Posterior vena cava (tissue), 2 donors: ENCODE results near the gene IER3IP1. TPM values are rescaled to one million over a fixed set of nuclear protein-coding genes. Genes with fewer than 3 reads are reported as not detected.
"Not testable (repeated sequence)": the region's sequence is repeated elsewhere in the genome, so short reads cannot be mapped to it uniquely, and the experiment has no call there.

ENCODE experiments used
- DNase-seq: peaks from one replicate; pipeline ENCODE4 v3.0.0-alpha.2; 2020; ENCODE audit warnings: low spot score
- intact Hi-C, 2 donors: fragments of 100-400 bp; cut with DNase I; formaldehyde crosslinking; loops; one replicate each; pipeline versions ENCODE4 v1.14.1 to v1.14.2; 2022 to 2023
- total RNA-seq, 2 donors: library from RNA; stranded (reverse); fragmentation: NEBNext Ultra II Directional; extraction: Animal tissue kit (Norgen Biotek cat#: 25700); gene quantifications; one replicate each; pipeline ENCODE4 v1.2.1, GENCODE V29; 2021
- donor health status: DM: yes; HTN: yes; CAD: no.
- donor health status: DM: yes; HTN: yes; CAD: no.

IER3IP1 gene
- total RNA-seq, 2 donors from 2014 or later: 11.1 to 13.7 TPM

DNA sequence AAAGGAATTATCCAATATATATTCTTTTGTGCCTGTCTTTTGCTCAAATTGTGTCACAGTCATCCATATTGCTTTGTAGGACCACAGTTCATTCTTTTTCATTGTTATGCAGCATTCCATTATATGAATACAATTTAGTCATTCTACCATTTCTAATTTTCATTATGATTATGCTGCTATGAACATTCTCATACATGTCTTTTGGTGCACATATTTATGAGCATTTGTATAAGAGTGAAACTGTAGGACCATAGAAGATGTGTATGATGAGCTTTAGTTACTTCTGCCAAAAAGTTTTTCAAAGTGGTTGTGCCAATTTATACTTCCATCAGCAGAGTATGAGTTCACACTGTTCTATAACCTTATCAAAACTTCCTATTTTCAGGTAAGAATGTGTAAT is 7.7 kb downstream of the IER3IP1 start:
- intact Hi-C loops: no loop called here

DNA sequence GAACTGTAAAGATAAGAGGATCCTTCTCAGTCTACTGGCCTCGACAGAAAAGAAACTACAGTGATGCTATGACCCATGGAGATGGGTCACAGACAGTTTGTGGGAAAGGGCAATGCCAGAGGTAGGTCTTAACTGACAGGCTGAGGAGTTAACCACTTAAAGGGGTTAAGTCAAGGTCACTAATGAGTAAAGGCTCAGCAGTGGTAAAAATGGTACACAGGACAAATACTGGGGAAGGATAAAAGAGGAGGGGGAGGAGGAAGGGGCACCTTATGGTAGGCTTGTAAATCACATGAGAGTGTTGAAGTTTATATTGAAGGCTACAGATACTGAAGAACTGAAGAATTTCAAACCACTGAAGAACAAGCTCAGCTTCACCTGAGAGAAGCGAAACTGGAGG is 9.9 kb downstream of the IER3IP1 start:
- intact Hi-C loops: no loop called here
- no peak for DNase-seq

More for the DNA sequence above, 7.7 kb downstream of the IER3IP1 start:
- DNase-seq: no peak

DNA sequence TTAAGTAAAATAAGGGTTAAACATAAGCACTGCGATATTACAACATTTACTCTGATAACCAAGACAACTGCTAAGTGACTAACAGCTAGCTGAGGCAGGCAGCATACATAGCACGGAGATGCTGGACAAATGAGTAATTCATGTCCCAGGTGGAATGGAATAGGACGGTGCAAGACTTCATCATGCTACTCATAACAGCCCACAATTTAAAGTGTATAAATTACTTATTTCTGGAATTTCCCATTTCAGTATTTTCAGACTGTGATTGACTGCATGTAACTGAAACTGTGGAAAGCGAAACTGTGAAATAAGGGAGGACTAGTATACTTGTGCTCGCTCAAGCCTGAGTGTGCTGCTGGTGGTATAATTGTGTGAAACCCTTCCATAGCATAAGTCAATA is 12.9 kb downstream of the IER3IP1 start:
- intact Hi-C loops: no loop called here
- DNase-seq: no peak

DNA sequence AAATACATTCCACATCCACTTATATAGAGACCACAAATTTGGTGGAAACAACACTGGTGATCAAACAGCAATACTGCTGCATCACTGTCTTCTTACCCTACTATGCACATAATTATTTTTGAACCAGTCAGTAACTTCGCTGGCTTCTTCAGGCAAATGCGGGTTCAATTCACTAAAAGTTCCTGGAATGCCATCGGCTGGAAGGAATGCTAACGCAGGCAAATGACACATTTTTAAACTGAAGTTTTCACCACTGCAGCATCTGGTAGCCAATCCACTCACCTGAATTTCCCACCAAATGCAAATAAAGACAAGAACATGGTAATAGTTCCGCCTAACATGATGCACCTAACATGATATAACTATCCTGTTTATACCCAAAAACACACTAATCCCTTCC is 15.9 kb downstream of the IER3IP1 start:
- intact Hi-C loops: no loop called here
- DNase-seq: no peak

DNA sequence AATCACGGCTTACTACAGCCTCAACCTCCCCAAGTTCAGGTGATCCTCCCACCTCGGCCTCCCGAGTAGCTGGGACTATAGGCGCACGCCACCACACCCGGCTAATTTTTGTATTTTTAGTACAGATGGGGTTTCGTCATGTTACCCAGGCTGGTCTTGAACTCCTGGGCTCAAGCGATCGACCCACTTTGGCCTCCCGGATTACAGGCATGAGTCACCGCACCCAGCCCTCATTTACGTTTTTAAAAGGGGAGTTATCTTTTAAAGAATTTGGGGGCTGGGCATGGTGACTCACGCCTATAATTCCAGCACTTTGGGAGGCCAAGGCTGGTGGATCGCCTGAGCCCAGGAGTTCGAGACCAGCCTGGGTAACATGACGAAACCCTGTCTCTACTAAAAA is 17.8 kb downstream of the IER3IP1 start:
- intact Hi-C loops, DNase-seq: not testable (repeated sequence)

DNA sequence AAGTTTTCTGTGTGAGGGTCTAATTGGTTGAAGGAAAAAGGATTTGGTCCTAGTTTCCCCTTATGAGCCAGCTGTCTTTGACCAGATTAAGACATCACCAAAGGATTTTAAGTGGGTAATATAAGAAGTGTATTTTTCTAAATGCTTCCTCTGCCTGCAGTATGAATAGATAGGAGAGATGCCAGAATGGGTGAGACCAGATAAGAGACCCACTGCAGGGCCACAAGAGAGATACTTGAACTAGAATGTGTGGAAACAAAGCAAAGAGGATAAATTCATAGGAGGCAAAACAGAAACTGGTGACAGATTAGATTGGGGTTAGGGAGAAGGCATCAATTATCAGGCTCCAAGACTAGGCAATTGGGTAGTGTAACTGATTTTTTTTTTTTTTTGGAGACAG is 24.7 kb downstream of the IER3IP1 start:
- intact Hi-C loops: no loop called here
- no peak for DNase-seq

DNA sequence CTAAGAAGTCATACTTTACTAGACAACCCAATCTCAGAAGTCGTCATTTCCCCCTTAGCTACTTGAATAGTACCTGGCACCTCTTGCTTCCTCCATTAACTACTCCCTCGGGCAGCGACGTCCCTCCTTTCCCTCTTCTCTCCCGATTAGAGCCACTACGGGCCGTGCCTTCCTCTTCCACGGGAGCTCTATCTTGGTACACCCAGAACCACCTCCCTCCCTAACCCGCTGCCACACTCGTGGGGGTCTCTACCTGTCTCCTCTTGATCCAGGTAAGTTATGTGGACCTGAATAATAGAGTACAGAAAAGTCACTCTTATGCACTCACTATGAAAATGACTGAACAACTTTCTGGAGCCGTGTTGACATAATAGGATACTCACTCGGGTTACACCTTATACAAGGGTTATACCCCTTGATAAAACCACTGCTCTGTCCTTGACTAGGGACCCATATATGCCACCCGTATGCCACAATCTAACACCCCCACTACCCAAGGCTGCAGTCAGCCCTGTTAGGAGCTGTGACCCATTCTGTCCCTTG is 25.3 kb downstream of the IER3IP1 start:
- intact Hi-C loops: no loop called here

DNA sequence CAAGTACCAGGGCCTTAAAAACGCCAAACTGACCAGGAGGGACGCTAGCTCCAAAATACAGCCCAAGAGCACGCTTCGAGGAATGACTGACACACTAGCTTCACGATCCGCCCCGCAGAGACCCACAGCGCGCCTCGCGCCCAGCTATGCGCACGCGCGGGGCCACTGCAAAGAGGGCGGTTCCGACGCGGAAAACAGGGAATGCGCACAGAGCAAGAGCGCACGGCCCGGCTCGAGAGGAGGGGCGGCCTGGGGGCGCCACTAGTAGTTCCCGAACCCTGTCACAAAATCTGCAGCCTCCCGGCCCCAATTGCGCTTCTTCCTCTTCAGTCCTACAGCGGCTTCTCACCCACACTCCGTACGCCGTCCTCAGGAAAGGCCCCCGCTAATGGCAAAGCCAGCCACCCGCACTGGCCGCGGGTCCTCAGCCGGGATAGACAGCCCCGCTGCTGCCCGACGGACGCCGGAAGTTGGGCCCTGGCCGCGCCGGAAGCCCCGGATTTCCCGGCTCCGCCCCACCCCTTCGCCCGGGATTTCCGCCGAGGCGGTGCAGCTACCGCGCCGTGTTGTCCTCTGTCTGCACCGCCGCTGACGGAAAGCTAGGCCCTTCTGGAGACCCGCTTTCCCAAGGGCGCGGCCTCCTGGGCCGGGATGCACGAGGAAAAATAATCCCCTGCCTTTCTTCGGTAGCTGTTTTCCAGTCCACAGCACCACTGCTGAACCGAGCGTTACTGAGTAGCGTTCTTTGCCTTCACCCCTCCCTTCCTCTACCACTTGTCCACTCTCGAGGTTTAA is 25.9 kb downstream of the IER3IP1 start, which contains the start of gene HDHD2:
Gene HDHD2, minus strand, starts transcription at position 472 of the 795 bp plus-strand sequence. CDS start 14,061 bp downstream, outside the sequence.
- intact Hi-C loops: no loop called here
- DNase-seq: peak; percentile 95

More for the DNA sequence above, 25.3 kb downstream of the IER3IP1 start:
- peak; percentile 76 for DNase-seq

DNA sequence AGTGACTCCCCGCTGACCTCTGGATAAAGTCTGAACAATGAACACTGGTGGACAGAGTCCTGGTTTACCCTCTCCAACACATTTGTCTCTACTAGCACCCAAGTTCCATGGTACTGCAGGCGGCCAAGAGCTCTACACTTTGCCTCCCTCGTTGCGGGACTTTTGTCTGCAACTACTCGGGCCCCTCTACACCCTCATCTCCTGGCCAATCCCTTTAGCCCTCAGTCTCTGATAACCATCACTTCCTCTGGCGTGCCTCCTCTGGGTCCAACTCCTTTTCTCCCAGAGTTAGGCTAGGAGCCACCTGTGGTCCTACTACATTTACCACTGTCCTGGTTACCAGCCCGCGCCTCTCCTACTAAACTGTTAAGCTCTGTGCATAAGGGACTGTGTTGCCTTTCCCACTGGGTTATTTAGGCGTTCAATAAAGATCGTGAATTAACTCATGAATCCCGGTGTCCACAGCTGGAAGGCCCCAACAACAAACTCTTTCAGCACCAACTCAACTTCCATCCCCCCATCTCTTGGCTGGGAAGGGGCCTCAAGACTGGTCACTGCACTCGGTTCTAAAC is 26.6 kb downstream of the IER3IP1 start:
- no peak for DNase-seq

DNA sequence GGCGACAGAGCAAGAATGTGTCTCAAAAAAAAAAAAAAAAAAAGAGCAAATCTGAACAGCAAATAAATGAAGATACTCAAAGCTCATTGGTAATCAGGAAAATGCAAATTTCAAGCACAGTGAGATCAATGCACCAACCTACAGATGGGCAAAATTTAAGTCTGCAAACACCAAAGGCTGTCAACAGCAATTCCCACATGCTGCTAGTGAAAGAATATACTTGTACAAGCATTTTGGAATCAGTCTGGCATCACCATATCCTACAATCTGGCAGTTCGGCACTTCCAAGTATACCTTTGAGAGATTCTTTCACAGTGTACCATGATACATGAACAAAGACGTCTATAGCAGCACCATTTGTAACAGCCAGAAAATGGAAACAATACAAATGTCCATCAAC is 30.0 kb downstream of the IER3IP1 start:
- intact Hi-C loops: no loop called here
- DNase-seq: no peak

More for the DNA sequence above, 26.6 kb downstream of the IER3IP1 start:
- intact Hi-C loops: no loop called here

DNA sequence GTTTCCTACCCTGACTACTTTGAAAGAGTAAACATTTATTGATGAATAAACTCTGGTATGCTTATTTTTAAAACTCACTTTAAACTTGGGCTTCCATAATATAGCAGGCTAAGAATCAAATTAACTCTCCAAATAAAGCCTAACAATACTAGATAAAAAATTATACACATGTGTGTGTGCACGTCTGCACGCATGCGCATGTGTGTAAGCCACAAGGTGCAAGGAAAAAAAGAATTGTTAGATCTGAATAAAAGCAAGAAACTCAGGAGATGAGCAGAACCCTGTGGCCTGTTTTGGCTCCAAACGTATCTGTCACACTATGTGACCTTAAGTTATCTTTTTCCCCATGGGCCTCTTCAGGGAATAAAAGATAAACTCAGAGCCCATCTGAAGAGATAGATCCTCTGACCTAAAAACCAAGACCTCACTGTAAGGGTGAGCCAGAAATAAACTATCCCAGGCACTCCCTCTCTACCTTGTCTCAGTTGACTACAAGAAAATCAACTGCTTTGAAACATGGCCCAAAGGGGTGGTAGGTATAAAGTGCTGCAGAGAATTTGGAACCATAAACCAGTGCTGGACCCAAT is 32.2 kb downstream of the IER3IP1 start:
- intact Hi-C loops: no loop called here
- DNase-seq: no peak

DNA sequence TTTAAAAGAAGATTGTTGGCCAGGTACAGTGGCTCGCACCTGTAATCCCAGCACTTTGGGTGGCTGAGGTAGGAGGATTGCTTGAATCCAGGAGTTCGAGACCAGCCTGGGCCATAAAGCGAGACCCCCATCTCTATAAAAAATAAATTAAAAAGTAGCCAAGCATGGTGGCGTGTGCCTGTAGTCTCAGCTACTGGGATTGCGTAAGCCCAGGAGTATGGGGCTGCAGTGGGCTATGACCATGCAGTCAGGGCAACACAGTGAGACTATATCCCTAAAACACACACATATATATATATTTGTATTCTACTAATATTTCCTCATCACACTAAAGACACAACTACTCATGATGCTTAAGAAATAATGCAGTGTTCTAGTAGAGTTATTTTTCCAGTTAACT is 33.0 kb downstream of the IER3IP1 start:
- DNase-seq: no peak
- intact Hi-C loops: no loop called here

DNA sequence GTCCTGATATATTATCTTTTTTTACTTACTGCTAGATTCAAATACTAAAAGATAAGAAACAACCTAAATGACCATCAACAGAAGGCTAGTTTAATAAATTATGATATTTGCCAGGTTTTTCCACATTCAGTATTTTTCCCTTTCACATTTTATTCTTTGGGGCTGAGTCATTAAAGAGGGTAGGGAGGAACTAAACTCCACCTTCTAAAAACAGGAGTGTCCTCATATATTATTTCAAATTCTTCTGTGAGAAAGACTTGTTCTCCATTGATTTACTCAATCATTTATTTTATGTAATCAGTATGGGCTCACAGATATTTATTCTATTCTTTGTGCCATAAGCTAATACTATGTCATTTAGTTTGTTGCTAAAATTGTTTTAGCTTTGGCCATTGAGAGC is 34.9 kb downstream of the IER3IP1 start:
- DNase-seq: no peak
- intact Hi-C loops: no loop called here

DNA sequence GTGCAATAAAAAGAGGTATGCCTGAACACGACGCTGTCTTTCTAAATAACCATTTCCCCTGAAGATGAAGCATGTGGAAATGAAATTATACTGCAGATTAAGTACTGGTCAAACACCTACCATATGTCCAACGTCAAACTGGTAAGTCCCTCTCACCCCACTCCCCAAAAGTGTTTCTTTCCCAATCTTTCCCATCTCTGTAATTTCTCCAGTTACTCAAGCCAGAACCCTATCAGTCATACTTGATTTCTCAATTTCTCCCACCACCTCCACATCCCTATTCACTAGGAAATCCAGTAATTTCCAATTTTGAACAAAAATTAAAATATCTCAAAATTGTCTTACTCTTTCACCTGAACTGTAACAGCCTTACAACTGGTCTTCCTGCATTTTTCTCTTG is 55.0 kb downstream of the IER3IP1 start:
- DNase-seq: no peak
- intact Hi-C loops: no loop called here

DNA sequence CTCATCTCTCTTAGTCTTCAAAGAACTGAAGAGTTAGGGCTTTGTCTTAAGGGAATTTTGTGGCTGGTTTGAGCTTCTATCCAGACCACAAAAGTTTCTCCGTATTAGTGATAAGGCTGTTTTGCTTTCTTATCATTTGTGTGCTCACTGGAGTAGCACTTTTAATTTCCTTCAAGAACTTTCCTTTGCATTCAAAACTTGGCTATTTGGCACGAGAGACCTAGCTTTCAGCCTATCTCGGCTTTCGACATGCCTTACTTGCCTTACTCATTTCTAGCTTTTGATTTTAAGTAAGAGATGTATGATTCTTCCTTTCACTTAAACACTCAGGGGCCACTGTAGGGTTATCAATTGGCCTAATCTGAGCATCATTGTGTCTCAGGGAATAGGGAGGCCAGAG is 55.7 kb downstream of the IER3IP1 start:
- DNase-seq: no peak
- intact Hi-C loops: no loop called here

DNA sequence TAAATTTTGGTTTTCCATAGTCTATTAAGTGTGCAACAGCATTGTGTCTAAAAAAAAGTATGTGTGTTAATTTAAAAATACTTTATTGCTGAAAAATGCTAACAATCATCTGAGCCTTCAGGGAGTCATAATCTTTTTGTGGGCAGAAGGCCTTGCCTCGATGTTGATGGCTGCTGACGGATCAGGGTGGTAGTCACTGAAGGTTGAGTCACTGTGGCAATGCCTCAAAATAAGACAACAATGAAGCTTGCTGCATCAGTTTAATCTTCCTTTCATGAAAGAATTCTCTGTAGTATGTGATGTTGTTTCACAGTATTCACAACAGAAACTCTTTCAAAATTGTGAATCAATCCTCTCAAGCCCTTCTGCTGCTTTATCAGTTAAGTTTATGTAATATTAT is 57.2 kb downstream of the IER3IP1 start:
- no peak for DNase-seq
- intact Hi-C loops: no loop called here

DNA sequence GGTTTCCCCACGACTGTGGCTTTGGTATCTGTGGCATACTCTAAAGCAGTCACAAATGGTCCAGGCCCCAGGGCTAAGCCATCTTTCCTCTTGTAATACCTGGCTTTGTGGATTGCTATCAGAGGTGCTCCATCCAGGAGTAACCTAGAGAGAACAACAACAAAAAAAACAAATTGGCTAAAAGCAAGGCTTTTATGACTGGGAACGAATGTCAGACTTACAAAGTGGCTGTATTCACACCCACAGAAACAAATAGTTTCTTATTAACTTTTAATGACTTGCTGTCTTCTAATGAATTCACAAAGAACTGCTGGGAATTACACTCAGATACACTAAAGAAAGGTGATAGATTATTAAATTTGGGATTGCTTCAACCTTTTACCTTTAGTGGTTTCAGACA is 61.0 kb downstream of the IER3IP1 start:
- DNase-seq: no peak
- intact Hi-C loops: no loop called here

DNA sequence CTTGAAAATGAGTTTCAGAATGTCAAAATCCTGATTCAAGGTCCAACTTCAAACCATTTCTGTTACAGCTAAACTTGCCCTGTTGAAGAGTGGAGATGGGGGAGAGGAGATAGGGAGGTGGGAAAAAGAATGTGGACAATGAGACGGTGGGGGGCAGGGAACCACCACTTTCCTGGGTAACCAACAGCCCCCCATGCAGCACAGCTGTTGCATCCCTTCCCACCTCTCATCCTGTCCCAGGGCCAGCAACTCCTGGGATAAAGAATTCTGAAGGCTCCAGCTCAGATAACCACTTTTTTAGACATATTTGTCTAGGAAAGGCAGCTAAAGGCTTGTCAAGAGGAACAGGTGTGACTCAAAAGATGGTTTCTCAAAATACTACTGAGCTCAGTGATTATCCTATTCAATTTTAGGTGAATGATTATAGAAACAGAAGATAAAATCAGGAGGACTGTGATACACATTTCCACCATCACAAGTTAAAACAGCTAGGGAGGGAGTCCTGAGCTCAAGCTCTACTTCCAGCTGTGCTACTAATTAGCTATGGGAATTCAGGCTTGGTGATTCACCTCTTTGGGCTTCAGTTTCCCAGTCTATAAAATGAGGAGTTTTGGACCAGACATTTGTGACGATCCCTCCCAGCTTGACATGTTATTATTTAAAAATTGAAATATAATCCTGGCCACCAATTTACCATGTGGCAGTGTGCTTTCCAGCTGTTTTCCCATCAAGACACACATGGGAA is 62.2 kb downstream of the IER3IP1 start:
- intact Hi-C loops: loop anchor here in 1 of 2 donors (5.0 kb wide), 1 partner anchor 247 kb away; no protein-coding TSS in a partner anchor

DNA sequence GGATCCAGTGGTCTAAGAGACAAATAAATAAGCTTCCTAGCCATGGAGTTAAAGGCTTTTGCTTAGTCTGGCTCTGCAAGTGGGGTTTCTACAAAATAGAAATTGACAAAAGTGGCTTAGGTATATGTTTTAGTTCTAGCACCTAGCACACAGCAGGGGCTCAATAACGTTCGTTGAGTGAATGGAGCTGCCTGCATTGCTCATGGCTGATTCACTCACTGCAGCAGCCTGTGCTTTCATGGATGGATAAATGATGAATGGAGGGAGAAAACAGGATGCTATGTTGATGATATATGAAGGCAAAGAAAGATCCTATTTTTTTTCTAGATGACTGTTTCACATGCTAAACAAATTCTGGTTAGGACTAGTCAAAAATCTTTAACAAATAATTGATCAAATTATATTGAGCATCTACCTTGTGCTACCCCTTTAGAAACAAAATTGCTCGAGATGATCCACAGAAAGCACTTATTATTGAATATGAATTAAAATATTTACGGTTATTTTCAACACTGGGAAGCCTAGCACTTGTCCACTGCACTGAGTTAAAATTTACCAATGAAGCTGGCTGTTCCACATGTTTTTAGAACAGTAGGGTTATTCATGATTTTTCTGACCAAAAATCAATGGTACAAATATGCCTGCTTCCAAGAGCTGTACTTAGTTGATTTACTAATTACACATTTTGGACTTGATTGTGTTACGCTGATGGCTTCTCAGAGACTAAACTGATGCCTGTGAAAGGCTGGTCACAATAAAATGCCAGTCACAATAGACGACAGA is 65.5 kb downstream of the IER3IP1 start:
- DNase-seq: no peak
- intact Hi-C loops: loop anchor here in 1 of 2 donors (5.0 kb wide), 1 partner anchor 243 kb away; no protein-coding TSS in a partner anchor

More for the DNA sequence above, 62.2 kb downstream of the IER3IP1 start:
- no peak for DNase-seq
